Measurements from ENCODE around the gene ANGPTL4.

ANGPTL4 gene

GRCh38 chr19:8355631-8356402 lies 8.1 kb upstream of the ANGPTL4 start:
- peak in 1 of 2 experiments; percentile 49 for DNase-seq (ENCODE audit: low read depth in 1 of 2, low spot score in 1 of 2)
- Histone ChIP-seq H3K27me3 (ENCODE audit: insufficient read depth, poor library complexity, severe bottlenecking) (peaks cover 11% of the 10 kb centered on the region), H3K4me3 (replicated peaks; ENCODE audit: insufficient read depth, low read length) (no peak overlapping the region), H3K27ac (replicated peaks) (no peak overlapping the region)
- no peak for TF ChIP-seq CTCF (IDR thresholded peaks at IDR 0.05; ENCODE audit: insufficient read depth, low read length)
- no peak for TF ChIP-seq SPI1 (IDR thresholded peaks at IDR 0.05; ENCODE audit: borderline replicate concordance, low read depth)
- no peak for TF ChIP-seq POLR2AphosphoS5 (IDR thresholded peaks at IDR 0.05; ENCODE audit: low read depth)
- TF ChIP-seq GABPA (IDR thresholded peaks at IDR 0.05; ENCODE audit: low read depth), result no peak
- no peak for TF ChIP-seq REST (IDR thresholded peaks at IDR 0.05; ENCODE audit: insufficient replicate concordance, low read depth)

- Histone ChIP-seq H3K27ac (replicated peaks) (no peak overlapping the region), H3K27me3 (ENCODE audit: insufficient read depth, poor library complexity, severe bottlenecking) (peaks cover 4% of the 10 kb centered on the region), H3K4me3 (replicated peaks; ENCODE audit: insufficient read depth, low read length) (no peak overlapping the region)
- no peak for TF ChIP-seq REST (IDR thresholded peaks at IDR 0.05; ENCODE audit: insufficient replicate concordance, low read depth)
- no peak for TF ChIP-seq CTCF (IDR thresholded peaks at IDR 0.05; ENCODE audit: insufficient read depth, low read length)
- TF ChIP-seq GABPA (IDR thresholded peaks at IDR 0.05; ENCODE audit: low read depth), result no peak
- no peak for TF ChIP-seq POLR2AphosphoS5 (IDR thresholded peaks at IDR 0.05; ENCODE audit: low read depth)
- no peak for TF ChIP-seq SPI1 (IDR thresholded peaks at IDR 0.05; ENCODE audit: borderline replicate concordance, low read depth)
- no peak for DNase-seq (ENCODE audit: low read depth in 1 of 2, low spot score in 1 of 2)
These were observed 6.9 kb upstream of the ANGPTL4 start for GRCh38 chr19:8357007-8357521.

GRCh38 chr19:8358948-8359347 lies 5.0 kb upstream of the ANGPTL4 start:
- Histone ChIP-seq H3K4me3 (replicated peaks; ENCODE audit: insufficient read depth, low read length) (no peak overlapping the region), H3K27ac (replicated peaks) (no peak overlapping the region), H3K27me3 (ENCODE audit: insufficient read depth, poor library complexity, severe bottlenecking) (peaks cover 9% of the 10 kb centered on the region)
- TF ChIP-seq POLR2AphosphoS5 (IDR thresholded peaks at IDR 0.05; ENCODE audit: low read depth) (no peak), CTCF (IDR thresholded peaks at IDR 0.05; ENCODE audit: insufficient read depth, low read length) (no peak), GABPA (IDR thresholded peaks at IDR 0.05; ENCODE audit: low read depth) (no peak), REST (IDR thresholded peaks at IDR 0.05; ENCODE audit: insufficient replicate concordance, low read depth) (no peak), SPI1 (IDR thresholded peaks at IDR 0.05; ENCODE audit: borderline replicate concordance, low read depth) (no peak)
- DNase-seq (ENCODE audit: low read depth in 1 of 2, low spot score in 1 of 2), result no peak
